Endometrium (tissue), 2 donors: Measurements from ENCODE around the gene GSG1L.
"Not testable (repeated sequence)": the region's sequence is repeated elsewhere in the genome, so short reads cannot be mapped to it uniquely, and the experiment has no call there.

ENCODE experiments used
- FAIRE-seq: peaks from 2 replicates; lab custom pipeline; 2012; peaks lifted over from hg19 to GRCh38; lab: Jason Lieb, UNC
- donor health status: control.
- donor health status: control.

The GSG1L gene

GRCh38 chr16:27980919-27981700 lies 82.4 kb downstream of the GSG1L start:
- FAIRE-seq, result no peak

DNA sequence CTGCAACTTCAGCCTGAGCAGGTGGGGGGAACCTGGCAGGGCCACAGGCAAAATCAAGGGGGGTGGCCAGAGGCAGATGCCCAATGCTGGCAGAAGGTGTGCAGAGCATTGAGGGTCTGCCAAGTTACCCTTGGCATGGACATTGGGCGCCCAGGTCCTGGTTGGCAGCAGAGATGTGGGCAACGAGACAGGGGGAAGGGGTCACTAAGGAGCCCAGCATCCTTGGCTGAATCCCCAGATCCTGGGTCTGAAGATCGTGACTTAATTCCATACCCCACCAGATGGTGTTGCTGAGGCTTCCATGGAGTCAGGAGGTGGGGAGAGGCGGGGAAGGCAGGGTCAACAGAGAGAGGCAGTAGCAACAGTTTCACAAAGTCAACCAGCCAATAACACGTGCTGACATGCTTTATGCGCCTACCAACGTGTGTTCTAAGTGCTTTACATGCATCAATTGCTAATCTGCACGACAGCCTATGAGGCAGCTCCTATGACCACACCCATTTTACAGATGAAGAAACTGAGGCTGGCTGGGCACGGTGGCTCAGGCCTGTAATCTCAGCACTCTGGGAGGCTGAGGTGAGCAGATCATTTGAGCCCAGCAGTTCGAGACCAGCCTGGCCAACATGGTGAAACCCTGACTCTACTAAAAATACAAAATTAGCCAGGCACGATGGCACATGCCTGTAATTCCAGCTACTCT lies 83.3 kb downstream of the GSG1L start:
- no peak for FAIRE-seq

GRCh38 chr16:27979668-27980067 lies 83.8 kb downstream of the GSG1L start:
- FAIRE-seq, result not testable (repeated sequence)

DNA sequence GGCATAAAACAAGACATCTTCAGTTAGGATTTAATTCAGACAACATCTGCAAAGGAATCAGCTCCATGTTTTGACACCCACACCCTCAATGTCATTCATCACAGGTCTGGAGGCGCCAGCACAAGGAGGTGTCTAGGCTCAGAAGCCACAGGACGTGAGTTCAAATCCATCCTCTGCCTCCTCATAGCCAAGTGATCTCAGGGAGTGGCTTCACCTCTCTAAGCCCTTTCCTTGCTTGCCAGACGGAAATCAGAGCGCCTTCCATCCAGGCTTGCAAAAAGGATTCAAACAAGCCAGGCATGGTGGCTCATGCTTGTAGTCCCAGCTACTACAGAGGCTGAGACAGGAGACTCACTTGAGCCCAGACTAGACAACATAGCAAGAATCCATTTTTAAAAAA lies 84.6 kb downstream of the GSG1L start:
- FAIRE-seq, result no peak

- FAIRE-seq, result no peak
These were observed 85.5 kb downstream of the GSG1L start for GRCh38 chr16:27977966-27978365.

GRCh38 chr16:27976990-27977389 lies 86.5 kb downstream of the GSG1L start:
- no peak for FAIRE-seq

DNA sequence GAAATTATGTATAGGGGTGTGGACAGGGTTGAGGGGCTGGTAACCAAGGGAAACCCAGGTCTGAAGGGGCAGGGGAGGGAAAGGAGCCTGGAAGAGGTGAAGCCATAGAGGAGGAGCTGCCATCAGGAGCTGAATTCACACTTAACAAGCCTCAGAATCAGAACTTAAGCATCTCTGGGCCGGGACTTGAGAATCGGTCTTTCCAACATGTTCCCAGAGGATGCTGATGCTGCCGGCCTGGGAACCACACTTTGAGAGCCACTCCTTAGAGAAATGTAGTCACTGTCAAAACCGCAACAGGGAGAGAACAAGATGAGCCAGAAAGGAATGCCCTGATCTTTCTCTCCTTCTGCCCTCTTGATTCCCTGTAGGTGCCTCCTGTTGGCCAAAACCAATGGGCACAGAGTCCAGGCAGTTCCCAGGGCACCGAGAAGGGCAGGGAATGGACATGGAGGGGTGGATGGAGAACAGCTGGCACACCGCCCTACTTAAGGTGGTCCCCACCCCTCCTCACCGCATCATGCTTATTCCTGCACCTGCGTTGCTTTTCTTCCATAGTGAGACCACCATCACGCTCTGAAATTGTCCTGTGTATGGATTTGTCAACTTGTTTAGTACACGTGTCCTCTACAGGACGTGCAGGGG lies 88.5 kb downstream of the GSG1L start:
- no peak for FAIRE-seq

DNA sequence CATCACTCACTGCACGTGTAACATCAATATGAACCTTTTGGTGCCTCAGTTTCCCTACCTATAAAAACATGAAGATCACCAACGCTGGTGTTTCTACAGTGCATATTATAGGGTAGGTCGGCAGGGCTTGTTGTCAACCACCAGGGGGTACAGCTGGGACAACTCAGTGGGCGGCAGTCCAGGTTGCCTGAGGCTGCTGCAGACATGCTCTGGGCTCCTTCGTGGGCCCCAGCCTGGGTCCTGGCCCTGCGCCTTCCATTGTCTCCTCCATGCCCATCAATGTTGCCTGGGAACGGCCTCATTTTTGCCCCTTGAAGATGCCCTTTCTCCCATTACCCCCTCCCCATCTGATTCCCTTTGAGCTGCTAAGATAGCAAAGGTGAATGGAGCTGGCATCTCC lies 89.8 kb downstream of the GSG1L start:
- no peak for FAIRE-seq

GRCh38 chr16:27972500-27972899 lies 91.0 kb downstream of the GSG1L start:
- no peak for FAIRE-seq

DNA sequence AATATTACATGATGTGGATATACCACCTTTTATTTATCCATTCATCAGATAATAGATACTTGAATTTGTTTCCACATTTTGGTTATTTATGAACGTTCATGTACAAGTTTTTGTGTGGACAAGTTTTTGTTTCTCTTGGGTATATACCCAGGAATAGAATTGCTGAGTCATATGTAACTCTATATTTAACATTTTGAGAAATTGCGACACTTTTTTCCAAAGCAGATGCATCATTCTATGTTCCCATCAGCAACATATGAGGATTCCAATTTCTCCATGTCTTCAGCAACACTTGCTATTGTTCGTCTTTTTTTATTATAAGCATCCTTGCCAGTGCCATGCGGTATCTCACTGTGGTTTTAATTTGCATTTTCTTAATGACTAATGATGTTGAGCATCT lies 93.9 kb downstream of the GSG1L start:
- no peak for FAIRE-seq

GRCh38 chr16:27967169-27967568 lies 96.3 kb downstream of the GSG1L start:
- FAIRE-seq, result no peak

- no peak for FAIRE-seq
These were observed 96.8 kb downstream of the GSG1L start for GRCh38 chr16:27966756-27967155.

DNA sequence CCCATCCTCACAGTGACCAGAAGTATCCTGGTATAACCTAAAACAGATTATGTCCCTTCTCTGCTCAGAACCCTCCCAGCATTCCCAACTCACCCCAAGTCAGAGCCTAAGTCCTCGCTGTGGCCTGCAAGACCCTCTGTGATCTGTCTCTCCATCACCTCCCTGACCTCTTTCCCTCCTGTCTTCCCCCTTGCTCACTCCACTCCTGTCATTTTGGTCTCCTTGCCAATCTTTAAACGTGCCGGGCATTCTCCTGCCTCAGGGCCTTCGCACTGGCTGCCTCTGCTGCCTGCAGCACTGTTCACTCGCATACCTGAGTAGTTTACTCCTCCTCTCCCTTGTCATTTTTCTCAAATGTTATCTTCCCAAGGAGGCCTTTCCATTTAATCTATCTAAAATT lies 97.7 kb downstream of the GSG1L start:
- no peak for FAIRE-seq

GRCh38 chr16:27963471-27963965 lies 100.0 kb downstream of the GSG1L start:
- FAIRE-seq, result no peak

- FAIRE-seq, result no peak
These were observed 101.3 kb downstream of the GSG1L start for GRCh38 chr16:27962197-27962596.

- no peak for FAIRE-seq
These were observed 102.3 kb downstream of the GSG1L start for GRCh38 chr16:27961296-27961620.

DNA sequence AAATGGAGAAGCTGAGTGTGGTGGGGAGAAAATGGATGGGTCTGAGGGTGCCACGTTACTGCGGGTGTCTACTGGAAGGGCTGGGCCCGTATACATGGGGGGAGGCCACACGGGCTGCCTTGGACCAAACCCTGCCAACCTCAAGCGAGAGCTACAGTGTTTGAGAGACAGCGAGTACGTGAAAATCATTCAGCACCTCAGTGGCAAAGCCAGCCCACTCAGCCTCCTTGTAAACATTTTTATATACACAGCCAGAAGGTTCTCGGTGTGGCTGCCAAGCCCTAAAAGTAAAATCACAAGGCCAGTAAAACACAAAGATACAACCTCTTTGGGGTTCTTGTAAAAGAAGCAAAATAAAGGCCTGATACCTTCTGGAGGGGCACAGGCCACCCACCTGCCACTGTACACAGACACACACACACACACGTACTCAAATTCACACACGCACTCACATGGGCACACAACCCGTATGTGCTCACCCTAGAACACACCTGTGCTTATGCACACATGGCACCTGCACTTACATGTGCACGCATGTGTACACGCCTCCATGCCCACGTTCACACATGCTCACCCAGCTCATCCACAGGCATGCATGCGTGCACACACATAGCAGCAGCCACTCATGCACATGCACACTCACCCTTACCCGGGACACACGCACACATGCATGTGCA lies 102.8 kb downstream of the GSG1L start:
- FAIRE-seq, result no peak

DNA sequence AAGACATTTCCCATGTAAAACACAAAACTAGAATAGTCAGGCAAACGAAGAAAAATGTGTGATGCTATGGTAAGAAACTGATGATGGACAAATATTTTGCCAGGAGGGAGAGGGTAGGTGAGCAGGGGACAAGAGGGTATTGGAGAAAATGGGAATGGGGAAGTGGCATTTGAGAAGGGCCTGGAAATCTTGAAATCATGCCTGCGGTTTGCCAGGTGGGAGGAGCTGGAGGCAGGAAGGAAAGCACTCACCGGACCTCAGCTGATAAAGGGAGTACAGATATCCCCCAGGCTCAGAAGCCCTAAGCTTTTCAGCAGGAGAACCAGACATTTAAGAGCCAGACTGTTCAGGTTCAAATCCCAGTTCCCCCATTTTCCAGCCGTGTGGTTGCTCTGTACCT lies 103.6 kb downstream of the GSG1L start:
- FAIRE-seq, result no peak

- FAIRE-seq, result no peak
These were observed 109.3 kb downstream of the GSG1L start for GRCh38 chr16:27954191-27954590.

DNA sequence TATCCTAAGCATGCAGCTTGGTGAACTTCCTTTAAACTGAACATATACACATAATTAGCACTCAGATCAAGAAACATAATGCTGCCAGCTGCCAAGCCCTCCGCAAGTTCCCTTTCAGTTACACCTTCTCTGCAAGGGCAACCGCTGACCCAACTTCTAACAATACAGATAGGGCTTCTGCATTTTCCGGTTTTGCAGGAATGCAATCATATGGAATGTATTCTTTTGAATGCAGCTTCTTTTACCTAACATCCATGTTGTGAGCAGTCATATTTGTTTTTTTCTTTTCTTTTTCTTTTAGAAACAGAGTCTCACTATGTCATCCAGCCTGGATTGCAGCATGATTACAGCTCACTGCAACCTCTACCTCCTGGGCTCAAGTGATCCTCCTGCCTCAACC lies 110.7 kb downstream of the GSG1L start:
- no peak for FAIRE-seq

- FAIRE-seq, result no peak
These were observed 111.9 kb downstream of the GSG1L start for GRCh38 chr16:27951489-27952120.

DNA sequence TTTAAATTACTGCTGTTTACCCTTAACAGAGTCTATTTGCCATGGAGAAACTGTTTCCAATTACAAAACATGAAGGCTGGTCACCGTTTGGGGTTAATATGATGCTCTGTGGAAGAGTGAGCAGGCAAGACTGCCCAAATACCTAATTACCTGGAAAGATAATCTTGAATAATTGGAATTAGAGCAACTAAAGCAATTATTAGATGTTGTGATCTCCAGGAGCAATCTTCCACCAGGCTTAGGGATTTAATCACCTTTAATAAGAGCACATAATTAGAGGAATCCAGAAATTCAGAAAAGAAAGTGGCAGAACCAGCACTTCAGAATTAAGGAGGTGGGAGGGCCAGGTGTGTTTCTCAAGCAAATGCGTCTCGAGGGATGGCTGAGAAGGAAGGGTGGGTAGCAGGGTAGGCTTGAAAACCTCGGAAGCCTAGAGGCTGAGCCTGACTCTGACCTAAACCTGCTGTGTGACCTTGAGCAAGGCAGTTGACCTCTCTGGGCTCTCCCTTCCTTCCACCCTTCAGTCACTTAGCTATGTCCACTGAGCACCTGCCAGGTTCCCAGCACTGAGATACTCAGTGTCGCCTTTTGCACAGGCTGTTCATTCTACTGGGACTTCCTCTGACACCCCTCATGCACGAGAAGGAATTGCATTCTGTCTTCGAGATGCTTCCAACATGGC lies 113.2 kb downstream of the GSG1L start:
- FAIRE-seq, result no peak
